Fibroblast of lung (primary cell): Measurements from ENCODE around the gene TGFB2.

Source experiments
- CTCF ChIP-seq, 2 donors: IDR thresholded peaks in 1 of 2; conservative IDR thresholded peaks in 1 of 2; 1 replicate in 1 of 2; 2 replicates in 1 of 2; pipeline ENCODE4 v1.5.1; 2011 to 2012; ENCODE audit warnings: low read length in 2 of 2, control low read depth in 1 of 2, inconsistent platforms in 1 of 2, low read depth in 1 of 2, mild to moderate bottlenecking in 1 of 2
- EZH2 ChIP-seq: IDR thresholded peaks from 2 replicates; pipeline ENCODE4 v1.5.1; 2012; ENCODE audit warnings: low read length, control low read depth, mild to moderate bottlenecking; ENCODE audit errors: missing control alignments

- TF ChIP-seq EZH2 = no peak
- no peak for TF ChIP-seq CTCF (conservative IDR thresholded peaks at IDR 0.05 in 1 of 2, IDR thresholded peaks at IDR 0.05 in 1 of 2; ENCODE audit: low read depth in 1 of 2, low read length in 2 of 2)
These were observed 98.1 kb downstream of the TGFB2 start for GRCh38 chr1:218443255-218443654.
